Adrenal gland (tissue), 5 donors: ENCODE measurements around the gene ZDHHC14.

Experiments
- CTCF ChIP-seq, 6 experiments: fragments of 450-650 bp in 4 of 6; fragments of 200-600 bp in 2 of 6; sonication (generic) in 1 of 6; IDR thresholded peaks; 1 replicate in 5 of 6; 2 replicates in 1 of 6; pipeline versions ENCODE4 v1.5.1 to v1.8.0; 2016 to 2021; ENCODE audit warnings: antibody characterized with exemption in 6 of 6, mild to moderate bottlenecking in 2 of 6, moderate library complexity in 1 of 6
- POLR2A ChIP-seq, 2 donors: fragments of 450-650 bp; IDR thresholded peaks; one replicate each; pipeline ENCODE4 v1.6.1; 2017; ENCODE audit warnings: antibody characterized with exemption in 2 of 2, mild to moderate bottlenecking in 2 of 2, moderate library complexity in 1 of 2
- donor health status: DM: no; HTN: no; CAD: no.

DNA sequence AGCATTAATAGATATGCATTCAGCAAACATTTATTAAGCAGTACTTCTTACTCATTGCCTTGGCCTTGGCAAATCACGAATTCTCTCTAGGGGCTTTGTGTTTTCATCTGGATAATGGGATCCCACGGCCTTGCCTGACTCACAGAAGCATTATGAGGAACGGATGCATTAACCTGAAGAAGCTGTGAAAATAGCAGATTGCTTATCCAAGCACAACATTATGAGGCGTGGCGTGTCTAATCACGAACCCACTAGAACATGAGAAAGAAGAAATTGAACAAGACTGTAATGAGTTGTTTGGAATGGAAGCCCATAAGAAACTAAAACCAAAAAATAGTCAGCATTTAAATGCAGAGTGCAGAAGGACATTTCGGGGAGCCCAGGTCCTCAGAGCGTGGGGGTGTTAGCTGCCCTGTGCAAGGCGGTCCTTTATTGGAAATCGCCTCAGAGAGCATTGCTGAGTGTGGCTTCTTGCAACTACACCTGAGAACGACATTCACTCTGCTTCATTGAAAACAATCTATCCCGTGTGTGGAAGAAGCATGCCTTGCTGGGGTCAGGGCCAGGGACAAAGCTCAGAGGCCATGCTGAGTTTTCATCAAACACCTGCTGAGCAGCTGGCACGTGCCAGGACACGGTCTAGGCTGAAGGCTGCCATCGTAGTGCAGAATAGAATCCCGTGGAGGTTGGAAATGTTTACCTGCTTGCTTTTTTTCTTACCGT is 179.9 kb downstream of the ZDHHC14 start:
- TF ChIP-seq POLR2A (IDR thresholded peaks at IDR 0.05) = no peak
- TF ChIP-seq CTCF (IDR thresholded peaks at IDR 0.05) = no peak
